Measurements from ENCODE around the gene PLEKHA7. TPM values are rescaled to one million over a fixed set of nuclear protein-coding genes. Genes with fewer than 3 reads are reported as not detected.

Gene PLEKHA7
- polyA plus RNA-seq, 1 of the 3 experiments (the other 2 are of a cell fraction) = 0.12 TPM

DNA sequence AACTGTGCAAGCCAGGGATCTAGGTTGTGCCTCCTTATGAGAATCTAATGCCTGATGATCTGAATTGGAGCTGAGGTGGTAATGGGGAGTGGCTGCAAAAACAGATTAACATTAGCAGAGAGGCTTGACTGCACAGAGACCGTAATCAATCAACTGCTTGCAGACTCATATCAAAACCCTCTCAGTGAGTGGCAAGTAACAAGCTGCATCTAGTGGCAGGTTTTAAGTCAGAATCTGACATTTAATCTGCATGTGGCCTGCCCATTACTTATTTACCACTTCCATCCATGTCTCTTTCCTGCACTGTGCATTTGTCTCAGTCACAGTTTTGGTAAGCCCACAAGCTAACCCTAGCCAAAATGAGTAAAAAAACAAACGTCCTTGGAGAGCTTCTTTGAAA is 264.5 kb downstream of the PLEKHA7 start (continued):
- TF ChIP-seq, protein P1, sequence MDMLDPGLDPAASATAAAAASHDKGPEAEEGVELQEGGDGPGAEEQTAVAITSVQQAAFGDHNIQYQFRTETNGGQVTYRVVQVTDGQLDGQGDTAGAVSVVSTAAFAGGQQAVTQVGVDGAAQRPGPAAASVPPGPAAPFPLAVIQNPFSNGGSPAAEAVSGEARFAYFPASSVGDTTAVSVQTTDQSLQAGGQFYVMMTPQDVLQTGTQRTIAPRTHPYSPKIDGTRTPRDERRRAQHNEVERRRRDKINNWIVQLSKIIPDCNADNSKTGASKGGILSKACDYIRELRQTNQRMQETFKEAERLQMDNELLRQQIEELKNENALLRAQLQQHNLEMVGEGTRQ (IDR thresholded peaks at IDR 0.05; ENCODE audit: borderline replicate concordance, low read depth, low read length) = no peak
- no peak for TF ChIP-seq MXI1 (IDR thresholded peaks at IDR 0.05; ENCODE audit: low read depth, low read length)
- TF ChIP-seq, protein P2, sequence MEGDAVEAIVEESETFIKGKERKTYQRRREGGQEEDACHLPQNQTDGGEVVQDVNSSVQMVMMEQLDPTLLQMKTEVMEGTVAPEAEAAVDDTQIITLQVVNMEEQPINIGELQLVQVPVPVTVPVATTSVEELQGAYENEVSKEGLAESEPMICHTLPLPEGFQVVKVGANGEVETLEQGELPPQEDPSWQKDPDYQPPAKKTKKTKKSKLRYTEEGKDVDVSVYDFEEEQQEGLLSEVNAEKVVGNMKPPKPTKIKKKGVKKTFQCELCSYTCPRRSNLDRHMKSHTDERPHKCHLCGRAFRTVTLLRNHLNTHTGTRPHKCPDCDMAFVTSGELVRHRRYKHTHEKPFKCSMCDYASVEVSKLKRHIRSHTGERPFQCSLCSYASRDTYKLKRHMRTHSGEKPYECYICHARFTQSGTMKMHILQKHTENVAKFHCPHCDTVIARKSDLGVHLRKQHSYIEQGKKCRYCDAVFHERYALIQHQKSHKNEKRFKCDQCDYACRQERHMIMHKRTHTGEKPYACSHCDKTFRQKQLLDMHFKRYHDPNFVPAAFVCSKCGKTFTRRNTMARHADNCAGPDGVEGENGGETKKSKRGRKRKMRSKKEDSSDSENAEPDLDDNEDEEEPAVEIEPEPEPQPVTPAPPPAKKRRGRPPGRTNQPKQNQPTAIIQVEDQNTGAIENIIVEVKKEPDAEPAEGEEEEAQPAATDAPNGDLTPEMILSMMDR (IDR thresholded peaks at IDR 0.05) = no peak

DNA sequence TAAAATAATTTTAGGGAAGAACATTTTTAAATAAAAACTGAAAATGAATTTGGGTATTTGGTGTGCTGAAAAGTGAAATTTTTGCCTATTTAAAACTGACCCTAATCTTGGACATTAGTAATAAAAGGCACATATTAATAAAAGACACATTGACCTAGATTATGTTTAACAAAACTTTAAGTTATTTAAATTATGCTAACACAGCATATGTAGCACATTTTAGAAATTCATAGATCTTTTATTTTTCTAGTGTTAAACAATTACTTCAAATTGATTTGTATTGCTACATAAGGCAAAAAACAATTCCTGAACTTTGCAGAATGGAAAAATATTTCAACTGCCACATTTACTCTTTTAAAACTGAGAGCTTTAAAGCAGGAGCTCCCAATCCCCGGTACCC is 265.1 kb downstream of the PLEKHA7 start:
- ChIA-PET POLR2A (interaction anchor here (1.3 kb wide), 1 partner anchor 10 kb away, joined by 4 read pairs; no protein-coding TSS in a partner anchor), CTCF (interaction anchor here (1.1 to 1.4 kb wide), 2 partner anchors 10 to 635 kb away, joined by 3 to 4 read pairs; no protein-coding TSS in a partner anchor)
- H3K9ac ChIP-seq = no peak overlapping the region
- 93% methylated on average over 1 of the region's 1 CpG for WGBS (ENCODE audit: low lambda C conversion rate)
- peaks cover 87 to 96% of the 10 kb centered on the region in 2 experiments for H3K36me3 ChIP-seq (replicated peaks in 1 of 2; ENCODE audit: control insufficient read depth in 1 of 2, insufficient read depth in 2 of 2, low read length in 1 of 2)
- no peak overlapping the region for H2AFZ ChIP-seq (ENCODE audit: low read depth)
- no peaks in the 10 kb centered on the region for H3K27me3 ChIP-seq (ENCODE audit: insufficient read depth)
- H3K9me2 ChIP-seq = no peaks in the 10 kb centered on the region
- H3K9me3 ChIP-seq = no peaks in the 10 kb centered on the region
- H3F3A ChIP-seq (replicated peaks; ENCODE audit: insufficient read depth) = peaks cover 8% of the 10 kb centered on the region
- H3K4me3 ChIP-seq (ENCODE audit: low read depth in 2 of 2, low read length in 1 of 2) = no peak overlapping the region
- no peak overlapping the region for H3K4me2 ChIP-seq
- peaks cover 57% of the 10 kb centered on the region for H3K79me2 ChIP-seq (ENCODE audit: insufficient read depth)
- DNase-seq = no peak
- TF ChIP-seq EP300 (IDR thresholded peaks at IDR 0.05; ENCODE audit: borderline replicate concordance in 1 of 2, low read depth in 1 of 2, low read length in 1 of 2) (no peak), SMC3 (IDR thresholded peaks at IDR 0.05; ENCODE audit: low read depth, low read length) (no peak), RAD21 (IDR thresholded peaks at IDR 0.05; ENCODE audit: low read length) (no peak), MXI1 (IDR thresholded peaks at IDR 0.05; ENCODE audit: low read depth, low read length) (no peak), NRF1 (IDR thresholded peaks at IDR 0.05; ENCODE audit: low read depth, low read length) (no peak), FOSL2 (IDR thresholded peaks at IDR 0.05; ENCODE audit: borderline replicate concordance, low read depth) (no peak), RXRA (IDR thresholded peaks at IDR 0.05; ENCODE audit: borderline replicate concordance, low read depth) (no peak), GABPA (IDR thresholded peaks at IDR 0.05; ENCODE audit: low read depth) (no peak)
- TF ChIP-seq, protein P3, sequence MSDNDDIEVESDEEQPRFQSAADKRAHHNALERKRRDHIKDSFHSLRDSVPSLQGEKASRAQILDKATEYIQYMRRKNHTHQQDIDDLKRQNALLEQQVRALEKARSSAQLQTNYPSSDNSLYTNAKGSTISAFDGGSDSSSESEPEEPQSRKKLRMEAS (IDR thresholded peaks at IDR 0.05; ENCODE audit: low read depth) = no peak
- TF ChIP-seq, protein P4, sequence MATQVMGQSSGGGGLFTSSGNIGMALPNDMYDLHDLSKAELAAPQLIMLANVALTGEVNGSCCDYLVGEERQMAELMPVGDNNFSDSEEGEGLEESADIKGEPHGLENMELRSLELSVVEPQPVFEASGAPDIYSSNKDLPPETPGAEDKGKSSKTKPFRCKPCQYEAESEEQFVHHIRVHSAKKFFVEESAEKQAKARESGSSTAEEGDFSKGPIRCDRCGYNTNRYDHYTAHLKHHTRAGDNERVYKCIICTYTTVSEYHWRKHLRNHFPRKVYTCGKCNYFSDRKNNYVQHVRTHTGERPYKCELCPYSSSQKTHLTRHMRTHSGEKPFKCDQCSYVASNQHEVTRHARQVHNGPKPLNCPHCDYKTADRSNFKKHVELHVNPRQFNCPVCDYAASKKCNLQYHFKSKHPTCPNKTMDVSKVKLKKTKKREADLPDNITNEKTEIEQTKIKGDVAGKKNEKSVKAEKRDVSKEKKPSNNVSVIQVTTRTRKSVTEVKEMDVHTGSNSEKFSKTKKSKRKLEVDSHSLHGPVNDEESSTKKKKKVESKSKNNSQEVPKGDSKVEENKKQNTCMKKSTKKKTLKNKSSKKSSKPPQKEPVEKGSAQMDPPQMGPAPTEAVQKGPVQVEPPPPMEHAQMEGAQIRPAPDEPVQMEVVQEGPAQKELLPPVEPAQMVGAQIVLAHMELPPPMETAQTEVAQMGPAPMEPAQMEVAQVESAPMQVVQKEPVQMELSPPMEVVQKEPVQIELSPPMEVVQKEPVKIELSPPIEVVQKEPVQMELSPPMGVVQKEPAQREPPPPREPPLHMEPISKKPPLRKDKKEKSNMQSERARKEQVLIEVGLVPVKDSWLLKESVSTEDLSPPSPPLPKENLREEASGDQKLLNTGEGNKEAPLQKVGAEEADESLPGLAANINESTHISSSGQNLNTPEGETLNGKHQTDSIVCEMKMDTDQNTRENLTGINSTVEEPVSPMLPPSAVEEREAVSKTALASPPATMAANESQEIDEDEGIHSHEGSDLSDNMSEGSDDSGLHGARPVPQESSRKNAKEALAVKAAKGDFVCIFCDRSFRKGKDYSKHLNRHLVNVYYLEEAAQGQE (IDR thresholded peaks at IDR 0.05; ENCODE audit: low read depth, low read length) = no peak
- peaks cover 37% of the 10 kb centered on the region for H4K20me1 ChIP-seq (ENCODE audit: insufficient read depth)
- peaks cover 0 to under 1% of the 10 kb centered on the region in 2 experiments; a peak in 2 of 4 replicates for H3K4me1 ChIP-seq (ENCODE audit: control insufficient read depth in 1 of 2, insufficient read depth in 2 of 2, low read depth in 1 of 2, low read length in 1 of 2)
- H3K27ac ChIP-seq (ENCODE audit: low read depth in 2 of 2, low read length in 1 of 2) = no peak overlapping the region
